ENCODE data around the gene SYTL3.

Gene SYTL3

DNA sequence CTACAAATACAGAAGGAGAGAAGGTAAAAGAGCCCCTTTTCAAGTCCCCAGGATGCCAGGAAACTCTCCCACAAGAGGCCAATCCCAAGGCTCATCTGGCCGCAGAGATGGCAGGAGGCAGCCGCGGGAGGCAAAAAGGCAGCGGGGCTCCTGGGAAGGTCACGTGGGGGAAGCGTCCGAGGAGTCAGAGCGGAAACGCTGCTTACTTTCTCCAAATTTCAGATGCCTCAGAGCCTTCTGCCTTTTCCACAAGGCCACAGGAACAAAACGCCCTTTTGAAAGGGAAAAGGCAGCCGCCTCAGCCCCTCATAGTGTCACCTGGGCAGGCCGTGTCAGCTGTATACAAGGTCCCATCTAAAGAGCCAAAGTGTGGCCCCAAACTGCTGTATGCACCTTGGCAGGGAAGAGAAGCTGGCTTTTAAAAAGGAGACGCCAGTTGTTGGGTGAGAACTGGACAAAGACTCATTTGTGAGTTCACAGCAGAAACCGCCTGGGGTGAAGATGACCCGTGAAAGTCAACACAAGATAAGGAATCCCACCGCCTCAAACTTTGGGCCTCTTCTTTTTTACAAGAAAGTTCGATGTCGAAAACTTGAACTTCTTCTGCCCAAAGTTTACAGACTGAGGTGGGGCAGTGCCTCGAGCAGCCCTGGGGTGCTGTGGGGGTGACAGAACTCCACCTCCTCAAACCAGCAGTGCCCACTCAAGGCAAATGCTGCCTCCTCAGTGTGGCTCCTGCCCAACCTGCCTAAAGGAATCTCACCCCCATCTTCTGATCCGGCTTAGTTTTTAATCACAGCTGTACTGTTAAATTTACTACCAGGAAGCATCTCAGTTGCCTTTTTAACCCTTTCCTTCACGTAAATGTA lies 124.0 kb downstream of the SYTL3 start:
- Histone ChIP-seq H3K14ac (ENCODE audit: low read length) (no peak overlapping the region), H2AK5ac (ENCODE audit: low read depth, low read length) (no peak overlapping the region), H3K27ac (replicated peaks; ENCODE audit: low read length) (no peak overlapping the region), H3K27me3 (ENCODE audit: control insufficient read depth in 3 of 3, insufficient read depth in 3 of 3, low read depth in 1 of 3, low read length in 3 of 3) (no peaks in the 10 kb centered on the region), H3K4me3 (ENCODE audit: low read length in 2 of 2) (no peak overlapping the region), H3K4ac (ENCODE audit: low read length) (no peak overlapping the region), H2BK12ac (ENCODE audit: low read length) (no peak overlapping the region), H3K9me3 (replicated peaks in 1 of 2; ENCODE audit: control insufficient read depth in 2 of 2, insufficient read depth in 1 of 2, low read depth in 1 of 2, low read length in 2 of 2) (no peaks in the 10 kb centered on the region), H3K18ac (ENCODE audit: low read length) (no peak overlapping the region), H4K91ac (ENCODE audit: low read depth, low read length, poor library complexity) (no peak overlapping the region), H2AFZ (ENCODE audit: low read length) (no peak overlapping the region), H3K9ac (ENCODE audit: low read depth, low read length, poor library complexity) (no peak overlapping the region), H3K4me2 (ENCODE audit: insufficient read depth, low read length, poor library complexity, severe bottlenecking) (no peak overlapping the region), H2BK15ac (ENCODE audit: low read length) (no peak overlapping the region), H4K8ac (ENCODE audit: low read depth, low read length) (no peak overlapping the region), H3K36me3 (replicated peaks in 1 of 2; ENCODE audit: control insufficient read depth in 2 of 2, insufficient read depth in 2 of 2, low read length in 2 of 2) (peaks cover 38 to 99% of the 10 kb centered on the region in 2 donors), H3K4me1 (ENCODE audit: control insufficient read depth in 2 of 2, insufficient read depth in 1 of 2, low read depth in 1 of 2, low read length in 2 of 2) (peaks cover 2% of the 10 kb centered on the region in 2 donors), H2BK120ac (ENCODE audit: low read depth, low read length) (no peak overlapping the region), H2BK5ac (ENCODE audit: low read length) (no peak overlapping the region), H3K79me1 (ENCODE audit: low read depth, low read length) (no peaks in the 10 kb centered on the region), H3K23ac (ENCODE audit: low read depth, low read length, poor library complexity) (no peak overlapping the region)
- DNase-seq (ENCODE audit: low spot score): no peak
- no CpG with 5 or more reads among the region's 21 CpGs for WGBS, 2 donors (ENCODE audit: extremely low coverage in 2 of 2, insufficient read length in 2 of 2, insufficient replicate concordance in 1 of 2)

DNA sequence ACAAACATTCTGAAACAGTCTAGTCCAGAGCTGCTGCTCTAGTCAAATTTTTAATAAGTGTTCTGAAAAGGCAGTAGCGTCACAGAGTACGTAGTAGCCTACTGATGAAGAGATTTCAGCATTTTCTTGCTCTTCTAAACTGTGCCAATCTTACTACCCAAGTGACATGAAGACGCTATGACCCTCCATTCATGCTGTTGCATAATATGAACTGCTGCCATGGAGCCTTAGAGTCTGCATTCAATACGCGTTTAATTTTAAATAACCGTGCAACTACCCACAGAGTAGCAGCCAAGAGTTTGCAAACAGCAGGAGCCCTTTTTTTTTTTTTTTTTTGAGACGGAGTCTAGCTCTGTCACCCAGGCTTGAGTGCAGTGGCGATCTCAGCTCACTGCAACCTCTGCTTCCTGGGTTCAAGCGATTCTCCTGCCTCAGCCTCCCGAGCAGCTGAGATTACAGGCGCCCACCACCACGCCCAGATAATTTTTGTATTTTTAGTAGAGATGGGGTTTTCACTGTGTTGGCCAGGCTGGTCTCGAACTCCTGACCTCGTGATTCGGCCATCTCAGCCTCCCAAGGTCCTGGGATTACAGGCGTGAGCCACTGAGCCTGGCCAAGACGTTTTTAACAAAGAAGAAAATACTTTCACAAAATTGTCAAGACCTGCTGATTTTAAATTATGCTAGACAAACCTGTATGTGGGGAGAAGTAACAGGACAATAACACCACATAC lies 125.0 kb downstream of the SYTL3 start:
- H3K27ac ChIP-seq (replicated peaks; ENCODE audit: low read length): no peak overlapping the region
- H4K91ac ChIP-seq (ENCODE audit: low read depth, low read length, poor library complexity): no peak overlapping the region
- H3K4me2 ChIP-seq (ENCODE audit: insufficient read depth, low read length, poor library complexity, severe bottlenecking): no peak overlapping the region
- no peak for DNase-seq (ENCODE audit: low spot score)
- H3K14ac ChIP-seq (ENCODE audit: low read length): no peak overlapping the region
- no peak overlapping the region for H2BK12ac ChIP-seq (ENCODE audit: low read length)
- no peak overlapping the region for H2AFZ ChIP-seq (ENCODE audit: low read length)
- H3K4me1 ChIP-seq (ENCODE audit: control insufficient read depth in 2 of 2, insufficient read depth in 1 of 2, low read depth in 1 of 2, low read length in 2 of 2): peaks cover 2% of the 10 kb centered on the region in 2 donors
- no peak overlapping the region for H3K4me3 ChIP-seq (ENCODE audit: low read length in 2 of 2)
- WGBS, 2 donors (ENCODE audit: extremely low coverage in 2 of 2, insufficient read length in 2 of 2, insufficient replicate concordance in 1 of 2): no CpG with 5 or more reads among the region's 17 CpGs
- no peaks in the 10 kb centered on the region for H3K79me1 ChIP-seq (ENCODE audit: low read depth, low read length)
- no peak overlapping the region for H4K8ac ChIP-seq (ENCODE audit: low read depth, low read length)
- no peak overlapping the region for H2BK15ac ChIP-seq (ENCODE audit: low read length)
- H3K36me3 ChIP-seq (replicated peaks in 1 of 2; ENCODE audit: control insufficient read depth in 2 of 2, insufficient read depth in 2 of 2, low read length in 2 of 2): peaks cover 28 to 94% of the 10 kb centered on the region in 2 donors
- H3K23ac ChIP-seq (ENCODE audit: low read depth, low read length, poor library complexity): no peak overlapping the region
- no peak overlapping the region for H3K9ac ChIP-seq (ENCODE audit: low read depth, low read length, poor library complexity)
- no peak overlapping the region for H3K18ac ChIP-seq (ENCODE audit: low read length)
- H3K9me3 ChIP-seq (replicated peaks in 1 of 2; ENCODE audit: control insufficient read depth in 2 of 2, insufficient read depth in 1 of 2, low read depth in 1 of 2, low read length in 2 of 2): no peaks in the 10 kb centered on the region
- H2AK5ac ChIP-seq (ENCODE audit: low read depth, low read length): no peak overlapping the region
- H2BK5ac ChIP-seq (ENCODE audit: low read length): no peak overlapping the region
- H3K4ac ChIP-seq (ENCODE audit: low read length): no peak overlapping the region
- H2BK120ac ChIP-seq (ENCODE audit: low read depth, low read length): no peak overlapping the region
- no peaks in the 10 kb centered on the region for H3K27me3 ChIP-seq (ENCODE audit: control insufficient read depth in 3 of 3, insufficient read depth in 3 of 3, low read depth in 1 of 3, low read length in 3 of 3)

DNA sequence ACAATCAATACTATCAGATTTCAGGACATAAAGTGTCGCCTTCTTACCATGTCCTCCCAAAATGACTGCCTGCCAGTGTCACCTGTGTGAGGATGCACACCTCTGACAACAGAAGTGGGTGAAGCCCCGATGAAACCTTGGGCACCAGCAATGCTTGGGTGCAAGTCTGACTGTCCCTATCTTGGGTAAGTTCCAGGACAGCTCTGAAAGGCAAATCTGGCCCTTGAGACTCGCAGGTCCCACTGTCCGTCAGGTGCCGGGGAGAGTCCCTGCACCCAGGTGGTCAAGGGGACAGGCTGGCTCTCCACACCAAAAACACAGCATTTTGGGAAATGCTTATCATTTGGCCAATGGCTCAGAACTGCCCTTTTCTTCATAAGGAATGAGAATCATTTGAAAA lies 126.0 kb downstream of the SYTL3 start:
- no peak overlapping the region for H3K18ac ChIP-seq (ENCODE audit: low read length)
- H3K14ac ChIP-seq (ENCODE audit: low read length): no peak overlapping the region
- H2AK5ac ChIP-seq (ENCODE audit: low read depth, low read length): no peak overlapping the region
- H3K79me1 ChIP-seq (ENCODE audit: low read depth, low read length): no peaks in the 10 kb centered on the region
- H3K4me2 ChIP-seq (ENCODE audit: insufficient read depth, low read length, poor library complexity, severe bottlenecking): no peak overlapping the region
- H3K4me1 ChIP-seq (ENCODE audit: control insufficient read depth in 2 of 2, insufficient read depth in 1 of 2, low read depth in 1 of 2, low read length in 2 of 2): peaks cover under 1 to 2% of the 10 kb centered on the region in 2 donors
- H3K23ac ChIP-seq (ENCODE audit: low read depth, low read length, poor library complexity): no peak overlapping the region
- no peak overlapping the region for H3K9ac ChIP-seq (ENCODE audit: low read depth, low read length, poor library complexity)
- H4K91ac ChIP-seq (ENCODE audit: low read depth, low read length, poor library complexity): no peak overlapping the region
- no peak overlapping the region for H2AFZ ChIP-seq (ENCODE audit: low read length)
- no peak overlapping the region for H2BK15ac ChIP-seq (ENCODE audit: low read length)
- no CpG with 5 or more reads among the region's 5 CpGs for WGBS, 2 donors (ENCODE audit: extremely low coverage in 2 of 2, insufficient read length in 2 of 2, insufficient replicate concordance in 1 of 2)
- no peak overlapping the region for H2BK120ac ChIP-seq (ENCODE audit: low read depth, low read length)
- no peak overlapping the region for H3K4ac ChIP-seq (ENCODE audit: low read length)
- no peak for DNase-seq (ENCODE audit: low spot score)
- H4K8ac ChIP-seq (ENCODE audit: low read depth, low read length): no peak overlapping the region
- H3K27me3 ChIP-seq (ENCODE audit: control insufficient read depth in 3 of 3, insufficient read depth in 3 of 3, low read depth in 1 of 3, low read length in 3 of 3): no peaks in the 10 kb centered on the region
- no peak overlapping the region for H3K27ac ChIP-seq (replicated peaks; ENCODE audit: low read length)
- no peak overlapping the region for H2BK12ac ChIP-seq (ENCODE audit: low read length)
- peaks cover 0 to 2% of the 10 kb centered on the region in 2 donors for H3K9me3 ChIP-seq (replicated peaks in 1 of 2; ENCODE audit: control insufficient read depth in 2 of 2, insufficient read depth in 1 of 2, low read depth in 1 of 2, low read length in 2 of 2)
- H3K36me3 ChIP-seq (replicated peaks in 1 of 2; ENCODE audit: control insufficient read depth in 2 of 2, insufficient read depth in 2 of 2, low read length in 2 of 2): peaks cover 20 to 94% of the 10 kb centered on the region in 2 donors
- H3K4me3 ChIP-seq (ENCODE audit: low read length in 2 of 2): no peak overlapping the region
- H2BK5ac ChIP-seq (ENCODE audit: low read length): no peak overlapping the region

DNA sequence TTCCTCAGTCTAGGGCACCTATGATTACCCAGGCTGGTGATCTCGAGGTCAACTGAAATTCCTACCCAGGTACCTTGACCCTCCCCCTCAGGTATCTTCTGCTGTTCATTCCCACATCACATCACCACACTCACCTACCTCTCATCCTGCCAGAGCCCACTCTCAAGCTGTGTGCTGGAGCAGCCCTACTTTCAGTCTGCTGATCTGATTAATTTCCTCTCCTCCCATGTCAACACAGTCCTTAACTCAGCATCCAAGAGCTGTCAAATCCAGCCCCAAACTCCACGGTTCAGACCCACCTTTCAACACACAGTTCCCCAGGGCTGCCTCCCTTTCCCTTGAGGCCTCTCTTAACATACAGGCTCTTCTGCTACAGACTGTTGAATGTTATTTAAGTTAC lies 126.9 kb downstream of the SYTL3 start:
- Histone ChIP-seq H3K9me3 (replicated peaks in 1 of 2; ENCODE audit: control insufficient read depth in 2 of 2, insufficient read depth in 1 of 2, low read depth in 1 of 2, low read length in 2 of 2) (peaks cover 0 to 2% of the 10 kb centered on the region in 2 donors), H3K4me1 (ENCODE audit: control insufficient read depth in 2 of 2, insufficient read depth in 1 of 2, low read depth in 1 of 2, low read length in 2 of 2) (peaks cover 0 to 4% of the 10 kb centered on the region in 2 donors), H3K27me3 (ENCODE audit: control insufficient read depth in 3 of 3, insufficient read depth in 3 of 3, low read depth in 1 of 3, low read length in 3 of 3) (no peaks in the 10 kb centered on the region), H3K4ac (ENCODE audit: low read length) (no peak overlapping the region), H3K27ac (replicated peaks; ENCODE audit: low read length) (no peak overlapping the region), H3K9ac (ENCODE audit: low read depth, low read length, poor library complexity) (no peak overlapping the region), H2BK5ac (ENCODE audit: low read length) (no peak overlapping the region), H3K79me1 (ENCODE audit: low read depth, low read length) (no peaks in the 10 kb centered on the region), H4K8ac (ENCODE audit: low read depth, low read length) (no peak overlapping the region), H2BK12ac (ENCODE audit: low read length) (no peak overlapping the region), H3K36me3 (replicated peaks in 1 of 2; ENCODE audit: control insufficient read depth in 2 of 2, insufficient read depth in 2 of 2, low read length in 2 of 2) (peaks cover 16 to 94% of the 10 kb centered on the region in 2 donors), H2AFZ (ENCODE audit: low read length) (no peak overlapping the region), H2BK120ac (ENCODE audit: low read depth, low read length) (no peak overlapping the region), H3K14ac (ENCODE audit: low read length) (no peak overlapping the region), H3K4me3 (ENCODE audit: low read length in 2 of 2) (no peak overlapping the region), H2AK5ac (ENCODE audit: low read depth, low read length) (no peak overlapping the region), H3K4me2 (ENCODE audit: insufficient read depth, low read length, poor library complexity, severe bottlenecking) (no peak overlapping the region), H3K18ac (ENCODE audit: low read length) (no peak overlapping the region), H4K91ac (ENCODE audit: low read depth, low read length, poor library complexity) (no peak overlapping the region), H2BK15ac (ENCODE audit: low read length) (no peak overlapping the region), H3K23ac (ENCODE audit: low read depth, low read length, poor library complexity) (no peak overlapping the region)
- WGBS, 2 donors (ENCODE audit: extremely low coverage in 2 of 2, insufficient read length in 2 of 2, insufficient replicate concordance in 1 of 2): no CpG with 5 or more reads among the region's 2 CpGs
- no peak for DNase-seq (ENCODE audit: low spot score)

Data from neuronal stem cell (in vitro differentiated cells).